HG03558 (cell line): ENCODE data around the gene PRR4.

Experiments used
- ATAC-seq: cut with Tn5 transposase; IDR thresholded peaks from one replicate; pipeline ENCODE4 v1.9.1; 2021; ENCODE audit warnings: moderate number of reproducible peaks; ENCODE audit not compliant: unreplicated experiment; ENCODE audit errors: extremely low read depth

The PRR4 gene, protein sequence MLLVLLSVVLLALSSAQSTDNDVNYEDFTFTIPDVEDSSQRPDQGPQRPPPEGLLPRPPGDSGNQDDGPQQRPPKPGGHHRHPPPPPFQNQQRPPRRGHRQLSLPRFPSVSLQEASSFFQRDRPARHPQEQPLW

DNA sequence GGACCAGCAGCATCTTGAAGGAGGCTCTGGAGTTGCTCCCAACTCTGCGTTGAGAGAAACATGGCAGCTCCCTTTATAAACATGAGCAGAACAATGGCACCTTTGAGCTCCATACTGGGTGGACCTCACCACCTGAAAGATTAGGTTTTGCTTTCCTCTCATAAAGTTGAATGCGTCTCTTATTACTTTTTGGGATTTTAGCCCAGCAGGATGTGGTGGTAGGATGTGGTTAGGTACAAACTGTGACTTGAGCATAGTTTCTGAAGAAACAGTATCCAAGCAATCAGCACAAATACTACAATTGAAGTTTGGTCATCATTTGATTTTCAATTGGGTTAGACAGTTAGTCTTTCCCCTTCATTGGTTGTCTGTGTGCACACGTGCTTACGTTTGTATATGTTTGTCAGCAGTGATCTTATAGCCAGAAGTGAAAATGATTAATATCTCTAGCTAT is at the start of gene PRR4:
PRR4 (minus strand) TSS at position 51 of the 454 bp plus-strand sequence; CDS start at position 13, 38 bp downstream.
- no peak for ATAC-seq

DNA sequence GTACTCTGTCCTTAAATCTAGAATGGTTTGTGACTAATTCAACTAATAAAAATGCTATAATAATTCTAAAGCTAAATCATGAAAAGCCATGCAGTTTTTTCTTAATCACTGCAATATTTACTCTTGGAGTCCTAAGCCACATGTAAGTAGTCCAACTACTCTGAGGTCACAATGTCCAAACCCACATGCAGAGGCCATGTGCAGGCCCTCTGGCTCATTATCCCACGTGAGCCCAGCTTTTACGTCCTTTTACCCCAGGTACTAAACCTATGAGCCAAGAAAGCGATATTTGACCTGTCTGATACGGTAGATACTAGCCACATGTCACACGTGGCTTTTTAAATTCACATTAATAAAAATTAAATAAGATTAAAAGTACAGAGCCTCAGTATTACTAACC is 47.6 kb upstream of the PRR4 start:
- no peak for ATAC-seq

DNA sequence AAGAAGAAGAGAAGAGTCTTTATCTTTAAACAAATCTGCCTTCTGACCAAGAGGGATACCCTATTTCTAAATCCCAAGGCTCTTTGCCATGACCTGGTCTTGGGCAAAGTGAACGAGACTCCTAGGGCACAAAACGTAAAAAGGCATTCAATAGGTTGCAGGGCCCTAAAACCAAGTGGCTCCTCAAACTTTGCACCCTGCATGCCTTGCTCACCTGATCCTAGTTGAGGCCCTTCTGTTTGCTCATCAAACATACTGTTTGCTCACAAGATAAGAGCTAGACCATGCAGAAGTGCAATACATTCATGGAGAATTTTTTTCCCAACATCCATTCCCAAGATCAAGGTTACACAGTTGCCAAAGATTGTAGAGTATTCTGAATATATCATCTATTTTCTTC is 42.7 kb upstream of the PRR4 start:
- no peak for ATAC-seq

DNA sequence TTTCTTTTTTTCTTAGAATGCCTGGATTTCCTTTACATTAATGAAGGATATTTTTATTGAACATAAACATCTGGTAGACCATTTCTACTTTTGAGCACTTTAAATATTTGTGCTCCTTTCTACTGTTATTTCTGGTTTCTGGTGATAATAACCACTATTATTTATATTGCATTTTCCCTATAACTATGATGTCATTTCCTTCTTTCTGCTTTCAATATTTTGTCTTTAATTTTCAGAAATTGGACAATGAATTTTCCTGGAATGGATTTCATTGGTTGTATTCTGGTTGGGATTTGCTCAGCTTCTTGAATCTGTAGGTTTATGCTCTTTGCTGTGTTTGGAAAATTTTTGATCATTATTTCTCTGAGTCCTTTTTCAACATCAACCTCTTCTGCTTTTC is 40.0 kb upstream of the PRR4 start:
- ATAC-seq = no peak

DNA sequence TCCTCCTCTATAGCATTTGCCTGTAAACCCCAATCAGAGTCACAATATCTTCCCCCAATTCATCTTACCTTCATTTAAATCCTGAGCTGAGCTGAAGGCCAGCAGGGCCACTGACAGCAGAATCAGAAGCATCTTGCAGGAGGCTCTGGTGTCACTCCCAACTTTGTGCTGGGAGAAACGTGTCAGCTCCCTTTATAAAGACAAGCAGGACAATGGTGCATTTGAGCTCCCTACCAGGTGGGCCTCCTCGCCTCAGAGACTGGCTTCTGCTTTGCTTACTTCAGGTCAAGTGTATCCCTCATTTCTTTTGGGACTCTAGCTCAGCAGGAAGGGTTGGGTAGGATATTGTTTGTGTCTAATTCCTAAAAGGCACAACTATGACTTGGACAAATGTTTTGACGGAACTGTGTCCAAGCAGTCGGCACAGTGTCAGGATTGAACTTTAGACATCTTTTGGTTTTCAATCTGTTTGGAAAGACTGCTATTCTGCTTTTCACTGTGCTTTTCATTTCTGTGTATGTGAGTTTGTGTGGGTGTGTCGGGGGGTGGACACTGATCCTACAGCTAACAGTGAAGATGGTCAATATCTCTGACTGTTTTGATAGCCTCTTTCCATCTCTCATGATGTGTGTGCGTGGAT is 34.9 kb upstream of the PRR4 start, which contains the start of gene PRH1:
PRH1 (minus strand) TSS at position 170 of the 640 bp plus-strand sequence; CDS start at position 132, 38 bp downstream.
- ATAC-seq = no peak

DNA sequence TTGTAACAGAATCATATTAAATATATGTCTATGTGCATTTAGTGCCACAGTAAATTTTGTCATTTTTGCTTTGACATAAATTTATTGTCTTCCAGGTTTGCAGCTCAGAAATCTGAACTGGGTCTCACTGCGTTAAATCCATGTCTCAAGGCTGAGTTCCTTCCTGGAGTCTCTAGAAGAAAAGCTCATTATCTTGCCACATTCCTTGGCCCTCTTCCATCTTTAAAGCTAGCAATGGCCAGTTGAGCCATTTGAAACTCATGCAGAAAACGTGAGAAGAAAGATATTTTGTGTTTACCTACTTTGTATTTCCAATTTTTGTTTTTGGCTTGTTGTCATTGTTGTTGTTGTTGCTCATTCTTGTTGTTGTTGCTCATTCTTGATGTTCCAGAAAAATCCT is 24.1 kb upstream of the PRR4 start:
- ATAC-seq = no peak

DNA sequence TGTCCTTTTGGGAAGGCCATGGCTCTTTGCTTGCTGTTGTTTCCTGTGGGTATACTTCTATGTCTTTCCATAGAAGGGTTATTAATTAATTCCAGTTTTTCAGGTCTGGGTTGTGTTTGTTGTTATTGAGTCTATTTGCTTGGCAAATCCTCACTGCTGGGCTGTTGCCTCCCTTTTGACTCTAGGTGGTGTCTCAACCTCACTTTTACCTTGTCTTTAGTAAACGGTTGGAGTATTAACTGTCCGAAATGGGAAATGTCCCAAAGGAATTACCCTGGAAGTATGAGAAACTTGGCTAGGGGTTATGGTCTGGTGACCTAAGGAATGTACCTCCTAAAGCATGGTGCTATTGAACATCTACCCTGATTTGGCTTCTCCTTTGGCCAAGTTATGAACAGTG is 18.1 kb upstream of the PRR4 start:
- no peak for ATAC-seq

DNA sequence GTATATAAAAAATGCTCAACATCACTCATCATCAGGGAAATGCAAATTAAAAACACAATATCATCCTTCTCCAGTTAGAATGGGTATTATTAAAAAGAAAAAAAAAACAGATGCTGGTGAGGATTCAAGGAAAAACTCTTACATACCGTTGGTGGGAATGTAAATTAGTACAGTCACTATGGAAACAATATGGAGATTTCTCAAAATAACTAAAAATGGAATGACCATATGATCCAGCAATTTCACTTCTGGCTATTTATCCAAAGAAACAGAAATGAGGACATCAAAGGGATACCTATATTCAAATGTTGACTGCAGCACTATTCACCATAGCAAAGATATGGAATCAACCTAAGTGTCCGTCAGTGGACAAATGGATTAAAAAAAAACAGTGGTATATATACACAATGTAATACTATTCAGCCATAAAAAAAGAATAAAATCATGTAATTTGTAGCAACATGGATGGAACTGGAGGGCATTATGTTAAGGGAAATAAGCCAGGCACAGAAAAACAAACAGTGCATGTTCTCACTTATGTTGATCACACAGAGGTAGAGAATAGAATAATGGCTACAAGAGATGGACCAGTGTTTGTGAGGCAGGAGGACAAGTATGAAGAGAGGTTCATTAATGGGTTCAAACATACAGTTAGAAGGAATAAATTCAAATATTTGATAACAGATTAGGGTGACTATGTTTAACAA is 14.4 kb upstream of the PRR4 start:
- no peak for ATAC-seq

DNA sequence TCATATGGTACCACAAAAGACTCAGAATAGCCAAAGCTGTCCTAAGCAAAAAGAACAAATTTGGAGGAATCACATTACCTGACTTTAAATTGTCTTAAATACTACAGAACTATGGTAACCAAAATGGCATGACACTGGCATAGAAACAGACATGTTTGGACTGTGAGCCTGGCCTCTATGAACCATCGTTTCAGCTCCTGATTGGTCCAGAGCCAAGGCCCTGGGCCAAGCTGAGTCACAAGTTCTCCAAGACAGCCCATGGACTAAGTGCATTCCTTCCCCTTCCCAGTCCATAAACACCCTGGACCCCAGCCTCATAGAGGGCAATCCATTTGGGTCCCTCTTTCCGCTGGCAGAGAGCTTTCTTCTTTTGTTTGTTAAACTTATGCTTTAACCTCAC is 12.1 kb upstream of the PRR4 start:
- ATAC-seq = no peak

DNA sequence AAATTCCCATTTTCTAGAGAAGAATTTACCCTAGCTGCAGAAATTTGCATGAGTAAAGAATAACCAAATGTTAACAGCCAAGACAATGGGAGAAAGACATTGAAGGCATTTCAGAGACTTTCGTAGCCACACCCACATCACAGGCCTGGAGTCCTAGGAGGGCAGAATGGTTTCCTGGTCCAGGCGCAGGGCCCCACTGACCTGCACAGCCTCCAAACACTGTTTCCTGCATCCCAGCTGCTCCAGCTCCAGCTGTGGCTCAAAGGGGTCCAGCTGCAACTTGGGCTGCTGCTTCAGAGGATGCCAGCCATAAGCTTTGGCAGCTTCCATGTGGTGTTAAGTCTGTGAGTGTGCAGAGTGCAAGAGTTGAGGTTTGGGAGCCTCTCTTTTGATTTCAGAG is 6.5 kb upstream of the PRR4 start:
- no peak for ATAC-seq

DNA sequence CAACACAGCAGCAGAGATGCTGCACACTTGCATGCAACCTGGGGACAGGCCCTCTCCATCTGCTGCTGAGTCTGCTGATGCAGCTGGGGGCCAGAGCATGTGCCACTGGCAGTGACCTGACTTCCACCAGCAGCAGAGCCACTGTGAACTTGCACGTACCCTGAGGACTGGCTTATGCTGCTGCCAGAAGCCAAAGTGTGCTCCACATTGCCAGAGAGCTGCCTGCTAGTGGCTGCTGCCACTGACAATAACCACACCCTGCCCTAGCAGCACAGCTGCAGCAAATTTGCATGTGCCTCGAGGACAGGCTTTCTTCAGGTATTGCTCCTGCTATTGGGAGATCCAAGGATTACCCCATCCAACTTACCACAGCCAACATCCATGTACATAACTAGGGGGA is 4.5 kb upstream of the PRR4 start:
- no peak for ATAC-seq

DNA sequence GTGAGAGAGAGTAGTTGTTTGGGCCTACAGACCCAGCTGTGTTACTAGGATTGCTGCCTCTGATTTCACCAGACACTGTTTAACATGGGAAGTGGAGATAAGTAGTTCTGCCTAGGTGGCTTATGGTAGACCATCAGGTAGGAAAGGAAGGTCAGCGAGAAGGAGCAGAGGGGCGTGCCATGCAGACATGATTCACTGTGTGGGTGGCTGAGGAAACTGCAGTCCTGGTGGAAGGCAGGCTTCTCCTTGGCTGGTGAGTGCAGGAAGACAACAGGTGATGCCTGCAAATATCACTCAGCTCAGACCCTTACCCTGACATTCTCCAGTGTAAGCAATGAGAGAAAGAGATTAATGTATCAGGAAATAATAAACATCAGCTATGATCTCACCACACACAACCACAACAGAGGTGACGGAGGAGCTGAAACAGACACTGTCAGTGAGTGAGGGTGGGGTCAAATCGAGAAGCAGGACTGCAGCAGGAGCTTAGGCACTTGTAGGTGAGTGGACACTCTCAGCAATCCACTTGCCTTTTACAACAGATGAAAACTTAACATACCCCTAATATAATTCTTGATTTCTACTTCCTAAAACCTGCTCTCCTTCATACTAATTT is 2.1 kb upstream of the PRR4 start:
- no peak for ATAC-seq

DNA sequence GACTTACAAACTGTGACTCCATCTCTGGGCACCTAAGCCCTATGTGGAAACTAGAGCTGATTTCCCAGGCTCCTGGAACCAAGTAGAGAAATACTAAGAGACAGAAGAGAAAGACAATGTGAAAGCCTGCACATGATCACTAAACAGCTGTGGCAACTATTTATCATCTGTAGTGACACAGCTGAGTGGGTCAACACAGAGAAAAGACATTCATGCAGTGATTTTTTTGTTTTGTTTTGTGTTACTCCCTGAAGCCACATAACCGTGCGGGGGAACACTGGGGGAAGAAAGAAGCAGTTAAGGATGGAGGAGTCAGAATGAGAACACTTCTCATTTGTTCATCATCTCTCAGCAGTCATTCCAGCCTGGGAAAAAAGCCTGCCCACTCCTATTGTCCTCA is 1.5 kb downstream of the PRR4 start:
- no peak for ATAC-seq

DNA sequence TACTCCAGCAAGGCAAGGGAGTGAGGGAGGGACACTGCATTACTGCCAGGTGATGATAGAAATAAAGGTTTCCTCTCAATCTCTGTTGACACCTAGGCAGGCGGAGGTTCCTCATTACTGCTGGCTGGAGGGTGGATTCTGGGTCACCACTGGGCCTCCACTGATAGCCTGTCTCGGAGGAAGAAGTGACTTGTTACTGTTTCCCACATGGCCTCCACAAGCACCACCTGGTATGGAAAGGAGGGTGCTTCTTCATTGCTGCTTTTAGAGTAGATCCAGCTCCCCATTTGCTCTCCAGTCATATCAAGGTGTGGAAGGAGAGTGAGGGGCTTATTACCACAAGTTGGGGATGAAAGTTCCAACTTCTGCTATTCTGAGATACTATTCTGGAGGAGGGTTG is 6.4 kb downstream of the PRR4 start:
- no peak for ATAC-seq

DNA sequence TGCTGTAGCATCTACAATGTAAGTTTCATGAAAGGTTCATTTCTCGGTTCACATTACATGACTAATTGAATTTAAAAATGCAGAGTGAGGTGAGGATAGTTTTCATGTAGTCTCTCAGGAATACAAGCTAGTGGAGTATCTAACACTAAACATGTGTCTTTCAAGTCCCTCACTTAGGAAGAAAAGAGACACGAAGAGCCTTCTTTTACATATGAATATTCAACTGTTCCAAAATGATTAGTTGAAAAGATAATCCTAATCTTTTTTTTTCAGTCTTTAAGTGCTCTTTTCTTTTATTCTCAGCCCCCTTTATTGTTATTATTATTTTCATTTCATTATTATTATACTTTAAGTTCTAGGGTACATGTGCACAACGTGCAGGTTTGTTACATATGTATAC is 10.8 kb downstream of the PRR4 start:
- no peak for ATAC-seq

DNA sequence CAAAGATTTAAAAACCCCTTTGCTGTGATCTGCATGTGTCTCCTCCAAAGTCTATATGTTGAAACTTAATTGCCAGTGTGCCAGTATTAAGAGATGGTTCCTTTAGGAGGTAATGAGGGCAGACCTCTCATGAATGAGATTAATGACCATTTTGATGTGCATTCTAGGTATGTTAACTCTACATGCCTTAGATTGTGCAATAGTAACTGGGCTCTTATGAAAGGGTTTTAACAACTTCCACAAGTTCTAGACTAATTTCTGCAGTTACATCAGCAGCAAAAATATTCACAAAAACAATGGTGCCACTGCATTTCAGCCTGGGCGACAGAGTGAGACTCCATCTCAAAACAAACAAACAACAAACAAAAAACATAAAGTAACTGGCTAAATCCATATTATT is 19.3 kb downstream of the PRR4 start:
- no peak for ATAC-seq

DNA sequence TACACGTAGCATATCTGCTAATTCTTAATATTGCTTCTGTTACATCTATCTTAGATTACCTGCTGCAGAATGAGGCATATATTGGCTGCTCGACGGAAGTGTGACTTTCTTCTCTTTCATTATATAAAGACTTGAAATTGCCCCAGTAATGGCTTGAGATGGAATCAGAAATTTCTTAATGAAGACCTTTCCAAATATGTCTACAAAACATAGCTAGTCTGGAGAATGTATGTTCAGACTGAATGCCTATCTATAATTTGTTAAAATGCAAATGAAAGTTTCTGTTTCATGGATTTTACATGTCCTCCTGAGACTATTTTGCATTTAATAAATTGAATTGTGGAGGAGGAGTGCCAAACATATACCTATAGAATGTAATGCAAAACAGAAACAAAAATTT is 23.0 kb downstream of the PRR4 start, which contains the start of gene TAS2R10:
TAS2R10 (minus strand) TSS at position 101 of the 400 bp plus-strand sequence; CDS start at position 12, 89 bp downstream.
- no peak for ATAC-seq

DNA sequence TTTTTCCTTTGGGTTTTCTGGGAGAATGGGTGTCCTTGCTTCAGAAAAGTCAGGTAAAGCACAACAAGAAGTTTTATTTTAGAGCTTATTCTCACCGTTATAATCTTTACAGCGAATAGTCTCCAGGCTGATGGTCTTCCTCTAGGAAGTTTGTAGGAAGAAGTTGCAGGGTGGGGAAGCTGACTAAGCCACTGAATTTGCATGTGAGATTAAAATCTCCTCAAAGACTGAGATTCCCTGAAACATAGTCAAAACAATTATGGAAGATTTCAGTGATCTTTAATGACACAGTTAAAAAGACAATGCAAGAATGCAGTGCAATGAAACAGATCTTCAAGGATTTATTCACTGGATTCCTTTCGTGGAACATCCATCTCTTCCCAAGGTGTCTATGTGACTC is 24.3 kb downstream of the PRR4 start:
- ATAC-seq = no peak

DNA sequence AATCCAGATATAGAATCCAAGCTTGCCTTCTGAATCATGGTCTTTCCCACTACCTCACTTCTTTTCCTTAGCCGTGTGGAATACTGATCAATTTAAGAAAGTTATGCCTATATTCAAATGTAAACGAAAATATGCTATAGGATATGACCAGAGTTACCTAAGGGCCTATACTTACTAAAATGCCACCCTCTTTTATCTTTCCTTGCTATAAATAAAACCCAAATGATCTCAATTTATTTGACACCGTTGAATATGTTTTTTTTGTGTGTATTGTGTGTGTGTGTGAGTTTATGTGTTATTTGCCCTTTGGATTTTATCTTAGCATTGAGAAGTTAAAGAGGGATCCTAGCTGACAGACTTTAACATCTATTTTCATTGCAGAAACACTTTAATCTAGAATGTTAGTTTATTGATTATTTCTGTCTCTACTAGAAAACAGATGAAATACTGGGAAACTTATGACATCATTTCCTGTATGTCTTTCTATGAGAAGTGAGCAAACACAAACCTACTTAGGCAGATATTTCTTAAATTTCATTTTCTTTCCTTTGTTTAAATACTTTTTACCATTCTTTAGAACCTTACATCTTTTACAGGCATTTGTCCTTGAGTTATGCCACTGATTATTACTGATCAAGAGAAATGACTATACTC is 37.3 kb downstream of the PRR4 start:
- no peak for ATAC-seq

DNA sequence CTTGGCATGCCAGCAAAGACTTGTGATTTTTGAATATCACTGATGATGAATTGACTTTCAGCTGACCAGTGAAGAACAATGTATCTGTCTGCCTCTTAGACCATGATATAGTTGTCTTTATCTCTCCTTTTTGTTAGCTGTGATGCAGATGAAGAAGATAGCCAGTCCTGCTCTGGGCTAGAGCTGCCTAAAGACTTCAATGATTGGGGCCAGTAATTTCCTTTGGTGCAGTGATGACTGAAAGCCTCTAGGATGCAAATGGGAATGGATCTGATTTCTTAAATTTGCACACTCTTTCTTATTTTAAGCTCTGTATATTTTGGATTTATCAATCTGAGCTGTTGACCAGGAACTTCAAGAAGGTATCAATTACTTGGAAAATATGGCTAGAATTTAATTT is 39.2 kb downstream of the PRR4 start, which contains the start of gene TAS2R9:
TAS2R9 (minus strand) TSS at position 101 of the 400 bp plus-strand sequence; CDS start at position 8, 93 bp downstream.
- ATAC-seq = no peak
